A673 (cell line): ENCODE measurements around the gene DOCK1. TPM values are rescaled to one million over a fixed set of nuclear protein-coding genes. Genes with fewer than 3 reads are reported as not detected.

Experiments
- BruUV-seq: library from RNA; stranded (reverse); fragments of 400-500 nt; replicated peaks from 2 replicates; lab custom pipeline; 2021; lab: Mats Ljungman, UMichigan
- CTCF ChIA-PET: fragments of 300-600 bp; sonication (Branson Sonifier 250); formaldehyde crosslinking; loops from one replicate; lab custom pipeline; 2022; ENCODE audit warnings: antibody characterized with exemption; lab: Charles Lee
- POLR2A ChIA-PET: fragments of 300-600 bp; sonication (Branson Sonifier 250); formaldehyde crosslinking; loops from one replicate; lab custom pipeline; 2022; ENCODE audit warnings: antibody characterized with exemption; ENCODE audit not compliant: low non-redundant PET; lab: Charles Lee
- DNase-seq: peaks from one replicate; pipeline ENCODE4 v3.0.0-alpha.2; 2015; ENCODE audit warnings: low spot score
- H3K27ac ChIP-seq: fragments of 200-600 bp; sonication (generic); 2 replicates; pipeline ENCODE4 v1.5.1; 2016; ENCODE audit warnings: mixed run types, low read depth, mild to moderate bottlenecking, mixed read lengths, antibody characterized with exemption, low read length; ENCODE audit not compliant: poor library complexity, severe bottlenecking
- H3K27me3 ChIP-seq: fragments of 200-600 bp; sonication (generic); replicated peaks from 2 replicates; pipeline ENCODE4 v1.6.1; 2017; ENCODE audit warnings: mixed run types, low read depth, mild to moderate bottlenecking, mixed read lengths, antibody characterized with exemption, low read length; ENCODE audit not compliant: insufficient read depth, poor library complexity
- H3K36me3 ChIP-seq: fragments of 200-600 bp; sonication (generic); 2 replicates; pipeline ENCODE4 v1.6.1; 2016; ENCODE audit warnings: mixed run types, mild to moderate bottlenecking, mixed read lengths, antibody characterized with exemption, low read length; ENCODE audit not compliant: insufficient read depth, poor library complexity, severe bottlenecking
- H3K4me1 ChIP-seq: fragments of 200-600 bp; sonication (generic); 2 replicates; pipeline ENCODE4 v1.6.1; 2017; ENCODE audit warnings: mixed run types, mild to moderate bottlenecking, mixed read lengths, antibody characterized with exemption, low read length; ENCODE audit not compliant: insufficient read depth, poor library complexity, severe bottlenecking
- H3K4me3 ChIP-seq: fragments of 200-600 bp; sonication (generic); 2 replicates; pipeline ENCODE4 v1.5.1; 2016; ENCODE audit warnings: low read depth, mixed run types, mild to moderate bottlenecking, mixed read lengths, low read length; ENCODE audit not compliant: poor library complexity, severe bottlenecking
- H3K9me3 ChIP-seq: fragments of 200-600 bp; sonication (generic); 2 replicates; pipeline ENCODE4 v1.6.1; 2016; ENCODE audit warnings: mixed run types, low read depth, mild to moderate bottlenecking, mixed read lengths, antibody characterized with exemption, low read length; ENCODE audit not compliant: poor library complexity, severe bottlenecking
- EZH2 ChIP-seq: fragments of 200-600 bp; sonication (generic); IDR thresholded peaks from 2 replicates; pipeline ENCODE4 v1.6.1; 2017; ENCODE audit warnings: borderline replicate concordance, low read depth, mild to moderate bottlenecking, mixed read lengths, antibody characterized with exemption, low read length; ENCODE audit not compliant: poor library complexity, severe bottlenecking
- intact Hi-C: fragments of 100-400 bp; cut with micrococcal nuclease; formaldehyde crosslinking; loops from one replicate; pipeline ENCODE4 v1.10.0; 2022; ENCODE audit not compliant: unreplicated experiment
- total RNA-seq: library from RNA; stranded (reverse); gene quantifications from 2 replicates; pipeline ENCODE4 v1.2.3, GENCODE V29; 2021
- TF ChIP-seq, protein P1 (sequence below): fragments of 300-800, 200-600 bp; sonication (generic); conservative IDR thresholded peaks from 2 replicates; pipeline ENCODE4 v1.5.1; 2017; ENCODE audit warnings: low read depth, mild to moderate bottlenecking, antibody characterized with exemption, low read length, moderate library complexity, mixed read lengths

Gene DOCK1
- total RNA-seq, 1 experiment from 2014 or later, result 30.7 TPM

GRCh38 chr10:126921974-126922525 is 16.8 kb downstream of the DOCK1 start:
- H3K27me3 ChIP-seq, result no peaks in the 10 kb centered on the region
- no peaks in the 10 kb centered on the region for H3K4me1 ChIP-seq
- no TSS peak for BruUV-seq
- no peaks in the 10 kb centered on the region for H3K9me3 ChIP-seq
- ChIA-PET CTCF (no interaction called here), POLR2A (no interaction called here)
- no peak overlapping the region for H3K4me3 ChIP-seq
- intact Hi-C loops, result no loop called here
- DNase-seq, result no peak
- H3K27ac ChIP-seq, result no peak overlapping the region
- H3K36me3 ChIP-seq, result no peaks in the 10 kb centered on the region
- TF ChIP-seq, protein P1, sequence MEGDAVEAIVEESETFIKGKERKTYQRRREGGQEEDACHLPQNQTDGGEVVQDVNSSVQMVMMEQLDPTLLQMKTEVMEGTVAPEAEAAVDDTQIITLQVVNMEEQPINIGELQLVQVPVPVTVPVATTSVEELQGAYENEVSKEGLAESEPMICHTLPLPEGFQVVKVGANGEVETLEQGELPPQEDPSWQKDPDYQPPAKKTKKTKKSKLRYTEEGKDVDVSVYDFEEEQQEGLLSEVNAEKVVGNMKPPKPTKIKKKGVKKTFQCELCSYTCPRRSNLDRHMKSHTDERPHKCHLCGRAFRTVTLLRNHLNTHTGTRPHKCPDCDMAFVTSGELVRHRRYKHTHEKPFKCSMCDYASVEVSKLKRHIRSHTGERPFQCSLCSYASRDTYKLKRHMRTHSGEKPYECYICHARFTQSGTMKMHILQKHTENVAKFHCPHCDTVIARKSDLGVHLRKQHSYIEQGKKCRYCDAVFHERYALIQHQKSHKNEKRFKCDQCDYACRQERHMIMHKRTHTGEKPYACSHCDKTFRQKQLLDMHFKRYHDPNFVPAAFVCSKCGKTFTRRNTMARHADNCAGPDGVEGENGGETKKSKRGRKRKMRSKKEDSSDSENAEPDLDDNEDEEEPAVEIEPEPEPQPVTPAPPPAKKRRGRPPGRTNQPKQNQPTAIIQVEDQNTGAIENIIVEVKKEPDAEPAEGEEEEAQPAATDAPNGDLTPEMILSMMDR, result no peak
- TF ChIP-seq EZH2, result no peak

- no peak overlapping the region for H3K27ac ChIP-seq
- TF ChIP-seq EZH2, result no peak
- TF ChIP-seq, protein P1, result no peak
- no TSS peak for BruUV-seq
- H3K27me3 ChIP-seq, result no peaks in the 10 kb centered on the region
- H3K4me3 ChIP-seq, result no peak overlapping the region
- no peaks in the 10 kb centered on the region for H3K36me3 ChIP-seq
- H3K9me3 ChIP-seq, result no peaks in the 10 kb centered on the region
- CTCF ChIA-PET, result no interaction called here
- DNase-seq, result no peak
- intact Hi-C loops, result no loop called here
- no peaks in the 10 kb centered on the region for H3K4me1 ChIP-seq
- POLR2A ChIA-PET, result no interaction called here
These were observed 19.1 kb downstream of the DOCK1 start for GRCh38 chr10:126924180-126924914.

DNA sequence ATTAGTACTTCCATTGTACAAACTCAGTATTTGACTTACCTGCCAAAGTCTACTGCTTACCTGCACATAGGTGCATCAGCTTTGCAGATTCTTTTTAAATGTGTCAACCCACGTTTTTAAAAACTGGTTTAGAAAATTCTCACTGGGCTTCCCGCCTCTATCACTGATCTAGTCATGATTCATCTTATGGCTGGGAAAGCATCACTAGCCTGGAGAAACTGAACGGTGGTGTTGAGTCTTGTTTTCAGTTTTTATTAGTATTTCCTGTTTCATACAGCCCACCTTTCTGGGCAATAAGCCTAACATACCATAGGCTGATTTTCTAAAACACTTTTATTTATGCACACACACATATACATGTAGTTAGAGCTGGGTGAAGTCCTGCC is 19.7 kb downstream of the DOCK1 start:
- Histone ChIP-seq H3K4me1 (no peaks in the 10 kb centered on the region), H3K4me3 (no peak overlapping the region), H3K27ac (no peak overlapping the region), H3K9me3 (no peaks in the 10 kb centered on the region), H3K27me3 (no peaks in the 10 kb centered on the region), H3K36me3 (no peaks in the 10 kb centered on the region)
- no peak for TF ChIP-seq EZH2
- TF ChIP-seq, protein P1, result no peak
- no peak for DNase-seq
- intact Hi-C loops, result no loop called here
- ChIA-PET CTCF (no interaction called here), POLR2A (interaction anchor here (0.7 kb wide), 1 partner anchor 17 kb away, joined by 8 read pairs; no protein-coding TSS in a partner anchor)
- BruUV-seq, result no TSS peak
